Measurements from ENCODE around the gene LNPEP.

GRCh38 chr5:97004423-97005060 lies 68.7 kb downstream of the LNPEP start:
- no peak for TF ChIP-seq CTCF (IDR thresholded peaks at IDR 0.05; ENCODE audit: insufficient read depth, low read depth, low read length)
- TF ChIP-seq EZH2 (IDR thresholded peaks at IDR 0.05; ENCODE audit: insufficient read depth, low read length): no peak

Data from astrocyte (in vitro differentiated cells and primary cell).